DOHH2 (cell line): ENCODE results near the gene DCDC2C.

Source experiments
- CTCF ChIP-seq: fragments of 200-600 bp; sonication (generic); IDR thresholded peaks from one replicate; pipeline ENCODE4 v1.5.1; 2014; ENCODE audit warnings: antibody characterized with exemption, mild to moderate bottlenecking, low read depth, low read length; ENCODE audit not compliant: poor library complexity, severe bottlenecking
- EZH2phosphoT487 ChIP-seq: fragments of 200-600 bp; sonication (generic); IDR thresholded peaks from 2 replicates; pipeline ENCODE4 v1.6.1; 2017; ENCODE audit warnings: borderline replicate concordance, mild to moderate bottlenecking, antibody characterized with exemption, low read length, moderate library complexity, mixed read lengths

- no peak for TF ChIP-seq CTCF
- TF ChIP-seq EZH2phosphoT487 = no peak
These were observed 85.9 kb downstream of the DCDC2C start for GRCh38 chr2:3789256-3789655.
